ENCODE results near the gene ABCA5. TPM values are rescaled to one million over a fixed set of nuclear protein-coding genes. Genes with fewer than 3 reads are reported as not detected.

Gene ABCA5
- total RNA-seq, 3 donors from 2014 or later, result 46.2 to 100 (median 52.7) TPM

GRCh38 chr17:69239611-69240600 is 87.0 kb downstream of the ABCA5 start:
- DNase-seq (no peak), ATAC-seq (no peak)
- Histone ChIP-seq H3K4me1 (ENCODE audit: low read depth) (no peaks in the 10 kb centered on the region), H3K9me3 (no peaks in the 10 kb centered on the region), H3K36me3 (ENCODE audit: low read depth) (no peaks in the 10 kb centered on the region), H3K4me3 (no peak overlapping the region)
- no peak for TF ChIP-seq CTCF (IDR thresholded peaks at IDR 0.05)
- intact Hi-C loops (cut with DNase I, micrococcal nuclease), result loop anchor here (5.0 to 10.0 kb wide), 2 partner anchors 465 to 468 kb away; no protein-coding TSS in a partner anchor

- H3K36me3 ChIP-seq (ENCODE audit: low read depth), result no peaks in the 10 kb centered on the region
- no peaks in the 10 kb centered on the region for H3K4me1 ChIP-seq (ENCODE audit: low read depth)
- intact Hi-C loops (cut with DNase I, micrococcal nuclease), result loop anchor here in 1 of 2 donors (5.0 kb wide), 1 partner anchor 465 kb away; no protein-coding TSS in a partner anchor
- no peak for TF ChIP-seq CTCF (IDR thresholded peaks at IDR 0.05)
- H3K4me3 ChIP-seq, result no peak overlapping the region
- H3K9me3 ChIP-seq, result peaks cover 7% of the 10 kb centered on the region
- ATAC-seq, result no peak
- no peak for DNase-seq
Observed at GRCh38 chr17:69236946-69237345, 90.0 kb downstream of the ABCA5 start.

GRCh38 chr17:69236464-69236863 is 90.5 kb downstream of the ABCA5 start:
- no peak for ATAC-seq
- no peak for TF ChIP-seq CTCF (IDR thresholded peaks at IDR 0.05)
- no peak for DNase-seq
- Histone ChIP-seq H3K4me3 (no peak overlapping the region), H3K36me3 (ENCODE audit: low read depth) (no peaks in the 10 kb centered on the region), H3K4me1 (ENCODE audit: low read depth) (no peaks in the 10 kb centered on the region), H3K9me3 (peaks cover 7% of the 10 kb centered on the region)
- intact Hi-C loops (cut with DNase I, micrococcal nuclease), result loop anchor here in 1 of 2 donors (5.0 kb wide), 1 partner anchor 464 kb away; no protein-coding TSS in a partner anchor

GRCh38 chr17:69235338-69236058 is 91.4 kb downstream of the ABCA5 start:
- H3K4me1 ChIP-seq (ENCODE audit: low read depth), result no peaks in the 10 kb centered on the region
- DNase-seq (peak; percentile 48 to 91 (median 57)), ATAC-seq (peak; percentile 89)
- TF ChIP-seq CTCF (IDR thresholded peaks at IDR 0.05), result peak; percentile 20
- peaks cover 7% of the 10 kb centered on the region for H3K9me3 ChIP-seq
- no peak overlapping the region for H3K4me3 ChIP-seq
- H3K36me3 ChIP-seq (ENCODE audit: low read depth), result no peaks in the 10 kb centered on the region
- intact Hi-C loops (cut with DNase I, micrococcal nuclease), result loop anchor here in 1 of 2 donors (5.0 kb wide), 1 partner anchor 463 kb away; no protein-coding TSS in a partner anchor

GRCh38 chr17:69232650-69233049 is 94.3 kb downstream of the ABCA5 start:
- peaks cover 7% of the 10 kb centered on the region for H3K9me3 ChIP-seq
- TF ChIP-seq CTCF (IDR thresholded peaks at IDR 0.05), result no peak
- no peak overlapping the region for H3K4me3 ChIP-seq
- H3K4me1 ChIP-seq (ENCODE audit: low read depth), result no peaks in the 10 kb centered on the region
- intact Hi-C loops (cut with DNase I, micrococcal nuclease), result no loop called here
- ATAC-seq, result no peak
- no peaks in the 10 kb centered on the region for H3K36me3 ChIP-seq (ENCODE audit: low read depth)
- DNase-seq, result no peak
